ENCODE measurements around the gene MTMR2. TPM values are rescaled to one million over a fixed set of nuclear protein-coding genes. Genes with fewer than 3 reads are reported as not detected.

MTMR2 gene
- total RNA-seq, 1 donor from 2014 or later, result 68.9 TPM

DNA sequence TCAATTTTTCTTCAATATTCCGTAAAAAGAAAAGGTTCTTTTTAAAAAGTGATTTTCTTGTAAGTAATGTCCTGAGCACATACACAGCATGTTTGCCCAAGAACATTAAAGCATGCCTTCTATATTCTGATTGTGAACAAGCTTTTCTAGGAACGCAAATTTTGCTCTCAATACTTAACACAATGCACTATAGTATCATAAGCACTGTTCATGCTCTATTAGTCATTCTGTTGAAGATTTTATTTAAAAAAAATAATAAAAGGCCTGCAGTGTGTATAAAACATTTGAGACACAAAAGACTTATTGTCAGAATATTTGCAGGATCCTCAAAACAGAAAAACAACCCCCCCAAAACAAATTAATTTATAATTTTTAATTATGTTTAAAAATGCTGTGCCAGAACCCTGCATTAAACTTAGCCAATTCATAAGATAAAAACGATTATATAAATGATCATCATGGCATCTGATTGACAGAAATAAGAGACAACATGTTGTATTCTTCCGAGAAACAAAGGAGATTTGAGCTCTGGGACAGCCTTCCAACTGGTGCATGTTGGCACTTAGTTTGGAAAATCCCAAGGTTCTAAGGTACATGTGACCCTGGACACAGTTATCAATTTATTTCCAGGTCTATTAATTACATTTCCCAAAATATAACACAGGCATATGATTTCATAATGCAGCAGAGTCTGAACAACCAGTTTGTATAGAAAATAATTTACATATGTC lies 13.1 kb downstream of the MTMR2 start:
- Histone ChIP-seq H3K9ac (no peak overlapping the region), H3K4me1 (no peaks in the 10 kb centered on the region), H3K4me2 (no peak overlapping the region), H3F3A (ENCODE audit: low read depth) (no peaks in the 10 kb centered on the region), H3K4me3 (no peak overlapping the region), H4K20me1 (ENCODE audit: low read depth) (peaks cover 16% of the 10 kb centered on the region), H3K79me2 (ENCODE audit: low read depth) (peaks cover 91% of the 10 kb centered on the region), H3K27me3 (no peaks in the 10 kb centered on the region), H3K9me3 (ENCODE audit: low read depth) (no peaks in the 10 kb centered on the region), H3K36me3 (no peaks in the 10 kb centered on the region), H2AFZ (replicated peaks) (no peak overlapping the region), H3K27ac (no peak overlapping the region)
- Mint-ChIP-seq H3K36me3 (peaks cover 9% of the 10 kb centered on the region), H3K27me3 (ENCODE audit: insufficient read depth, low read depth) (no peaks in the 10 kb centered on the region), H3K4me1 (no peaks in the 10 kb centered on the region), H3K4me3 (no peak overlapping the region), H3K27ac (no peak overlapping the region), H3K9me3 (peaks cover 13% of the 10 kb centered on the region)
- TF ChIP-seq EZH2 (IDR thresholded peaks at IDR 0.05) (no peak), EZH2phosphoT487 (IDR thresholded peaks at IDR 0.05) (no peak)
- TF ChIP-seq, protein P1, sequence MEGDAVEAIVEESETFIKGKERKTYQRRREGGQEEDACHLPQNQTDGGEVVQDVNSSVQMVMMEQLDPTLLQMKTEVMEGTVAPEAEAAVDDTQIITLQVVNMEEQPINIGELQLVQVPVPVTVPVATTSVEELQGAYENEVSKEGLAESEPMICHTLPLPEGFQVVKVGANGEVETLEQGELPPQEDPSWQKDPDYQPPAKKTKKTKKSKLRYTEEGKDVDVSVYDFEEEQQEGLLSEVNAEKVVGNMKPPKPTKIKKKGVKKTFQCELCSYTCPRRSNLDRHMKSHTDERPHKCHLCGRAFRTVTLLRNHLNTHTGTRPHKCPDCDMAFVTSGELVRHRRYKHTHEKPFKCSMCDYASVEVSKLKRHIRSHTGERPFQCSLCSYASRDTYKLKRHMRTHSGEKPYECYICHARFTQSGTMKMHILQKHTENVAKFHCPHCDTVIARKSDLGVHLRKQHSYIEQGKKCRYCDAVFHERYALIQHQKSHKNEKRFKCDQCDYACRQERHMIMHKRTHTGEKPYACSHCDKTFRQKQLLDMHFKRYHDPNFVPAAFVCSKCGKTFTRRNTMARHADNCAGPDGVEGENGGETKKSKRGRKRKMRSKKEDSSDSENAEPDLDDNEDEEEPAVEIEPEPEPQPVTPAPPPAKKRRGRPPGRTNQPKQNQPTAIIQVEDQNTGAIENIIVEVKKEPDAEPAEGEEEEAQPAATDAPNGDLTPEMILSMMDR (IDR thresholded peaks at IDR 0.05), result no peak
- DNase-seq (ENCODE audit: low spot score), result no peak

DNA sequence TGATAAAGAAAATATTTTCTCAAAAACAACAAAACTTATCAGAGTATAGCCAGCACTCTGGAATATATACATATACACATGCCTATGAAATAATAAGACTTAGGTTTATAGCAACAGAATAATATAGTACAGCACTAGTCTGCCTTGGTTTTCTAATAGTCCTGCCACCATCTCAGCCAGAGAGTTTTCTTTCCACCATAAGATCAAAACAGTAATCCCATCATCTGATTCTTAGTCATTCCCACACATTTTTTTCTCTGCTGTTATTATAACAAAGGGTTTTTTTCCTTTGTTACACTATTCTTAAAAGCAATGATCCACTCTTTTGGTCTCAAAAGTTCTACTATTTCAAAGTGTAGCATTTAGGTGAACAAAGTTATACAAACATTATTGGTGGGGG lies 15.1 kb downstream of the MTMR2 start:
- Histone ChIP-seq H3K4me3 (no peak overlapping the region), H3K9me3 (ENCODE audit: low read depth) (no peaks in the 10 kb centered on the region), H3K36me3 (no peaks in the 10 kb centered on the region), H3K27me3 (no peaks in the 10 kb centered on the region), H3K4me1 (peaks cover 11% of the 10 kb centered on the region), H2AFZ (replicated peaks) (no peak overlapping the region), H4K20me1 (ENCODE audit: low read depth) (peaks cover 18% of the 10 kb centered on the region), H3F3A (ENCODE audit: low read depth) (peaks cover 11% of the 10 kb centered on the region), H3K9ac (no peak overlapping the region), H3K27ac (no peak overlapping the region), H3K79me2 (ENCODE audit: low read depth) (peaks cover 93% of the 10 kb centered on the region), H3K4me2 (no peak overlapping the region)
- Mint-ChIP-seq H3K4me3 (no peak overlapping the region), H3K27me3 (ENCODE audit: insufficient read depth, low read depth) (no peaks in the 10 kb centered on the region), H3K36me3 (peaks cover 8% of the 10 kb centered on the region), H3K27ac (no peak overlapping the region), H3K4me1 (no peaks in the 10 kb centered on the region), H3K9me3 (peaks cover 13% of the 10 kb centered on the region)
- DNase-seq (ENCODE audit: low spot score), result no peak
- TF ChIP-seq EZH2 (IDR thresholded peaks at IDR 0.05) (no peak), EZH2phosphoT487 (IDR thresholded peaks at IDR 0.05) (no peak)
- TF ChIP-seq, protein P1 (IDR thresholded peaks at IDR 0.05), result no peak

DNA sequence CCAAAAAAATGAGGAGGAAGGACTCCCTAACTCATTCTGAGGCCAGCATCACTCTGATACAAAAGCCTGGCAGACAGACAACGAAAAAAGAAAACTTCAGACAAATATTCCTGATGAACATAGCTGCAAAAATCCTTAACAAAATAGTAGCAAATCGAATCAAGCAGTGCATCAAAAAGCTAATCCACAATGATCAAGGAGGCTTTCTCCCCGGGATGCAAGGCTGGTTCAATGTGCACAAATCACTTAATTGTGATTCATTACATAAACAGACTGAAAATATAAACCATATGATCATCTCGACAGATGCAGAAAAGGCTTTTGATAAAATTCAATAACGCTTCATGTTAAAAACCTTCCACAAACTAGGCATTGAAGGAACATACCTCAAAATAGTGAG lies 16.4 kb downstream of the MTMR2 start:
- Mint-ChIP-seq H3K4me1 (no peaks in the 10 kb centered on the region), H3K36me3 (peaks cover 7% of the 10 kb centered on the region), H3K9me3 (peaks cover 13% of the 10 kb centered on the region), H3K27ac (no peak overlapping the region), H3K4me3 (no peak overlapping the region), H3K27me3 (ENCODE audit: insufficient read depth, low read depth) (no peaks in the 10 kb centered on the region)
- Histone ChIP-seq H3F3A (ENCODE audit: low read depth) (peaks cover 13% of the 10 kb centered on the region), H3K27me3 (no peaks in the 10 kb centered on the region), H3K4me2 (no peak overlapping the region), H3K36me3 (no peaks in the 10 kb centered on the region), H3K4me3 (no peak overlapping the region), H2AFZ (replicated peaks) (no peak overlapping the region), H3K4me1 (peaks cover 24% of the 10 kb centered on the region), H3K9ac (no peak overlapping the region), H3K79me2 (ENCODE audit: low read depth) (peaks cover 95% of the 10 kb centered on the region), H3K27ac (no peak overlapping the region), H4K20me1 (ENCODE audit: low read depth) (peaks cover 29% of the 10 kb centered on the region), H3K9me3 (ENCODE audit: low read depth) (no peaks in the 10 kb centered on the region)
- DNase-seq (ENCODE audit: low spot score), result no peak
- no peak for TF ChIP-seq EZH2 (IDR thresholded peaks at IDR 0.05)
- no peak for TF ChIP-seq EZH2phosphoT487 (IDR thresholded peaks at IDR 0.05)
- TF ChIP-seq, protein P1 (IDR thresholded peaks at IDR 0.05), result no peak

Data from neural progenitor cell (in vitro differentiated cells).